ENCODE measurements around the gene SRCIN1.

DNA sequence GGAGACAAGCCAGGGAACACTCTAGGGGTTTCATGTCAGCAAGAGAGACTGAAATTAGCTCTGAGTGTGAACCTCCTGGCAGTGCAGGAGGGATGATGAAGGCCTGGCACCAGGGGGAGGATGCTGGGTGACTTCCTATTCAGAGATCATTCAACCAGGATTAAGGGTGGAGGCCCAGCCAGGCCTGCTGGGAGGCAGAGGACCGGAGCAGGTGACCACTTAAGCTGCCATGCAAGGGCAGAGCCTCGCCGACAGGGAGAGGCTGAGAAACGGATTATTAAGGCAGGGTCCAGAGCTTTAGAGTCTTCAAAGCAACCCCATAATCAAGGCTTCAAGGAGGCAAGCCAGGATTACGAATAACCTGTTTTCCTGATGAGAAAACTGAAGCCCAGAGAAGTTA is 10.6 kb upstream of the SRCIN1 start:
- TF ChIP-seq, protein P1, sequence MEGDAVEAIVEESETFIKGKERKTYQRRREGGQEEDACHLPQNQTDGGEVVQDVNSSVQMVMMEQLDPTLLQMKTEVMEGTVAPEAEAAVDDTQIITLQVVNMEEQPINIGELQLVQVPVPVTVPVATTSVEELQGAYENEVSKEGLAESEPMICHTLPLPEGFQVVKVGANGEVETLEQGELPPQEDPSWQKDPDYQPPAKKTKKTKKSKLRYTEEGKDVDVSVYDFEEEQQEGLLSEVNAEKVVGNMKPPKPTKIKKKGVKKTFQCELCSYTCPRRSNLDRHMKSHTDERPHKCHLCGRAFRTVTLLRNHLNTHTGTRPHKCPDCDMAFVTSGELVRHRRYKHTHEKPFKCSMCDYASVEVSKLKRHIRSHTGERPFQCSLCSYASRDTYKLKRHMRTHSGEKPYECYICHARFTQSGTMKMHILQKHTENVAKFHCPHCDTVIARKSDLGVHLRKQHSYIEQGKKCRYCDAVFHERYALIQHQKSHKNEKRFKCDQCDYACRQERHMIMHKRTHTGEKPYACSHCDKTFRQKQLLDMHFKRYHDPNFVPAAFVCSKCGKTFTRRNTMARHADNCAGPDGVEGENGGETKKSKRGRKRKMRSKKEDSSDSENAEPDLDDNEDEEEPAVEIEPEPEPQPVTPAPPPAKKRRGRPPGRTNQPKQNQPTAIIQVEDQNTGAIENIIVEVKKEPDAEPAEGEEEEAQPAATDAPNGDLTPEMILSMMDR (IDR thresholded peaks at IDR 0.05; ENCODE audit: low read depth, low read length, poor library complexity, severe bottlenecking): no peak
- TF ChIP-seq EZH2phosphoT487 (IDR thresholded peaks at IDR 0.05; ENCODE audit: borderline replicate concordance, low read length): no peak

All from DOHH2 (cell line).